Activated T-cell treated with anti-CD3 and anti-CD28 coated beads, Interleukin-2, amount 50 U/mL, for 1 hour (primary cell): ENCODE data around the gene PKDREJ.

Experiments
- DNase-seq: peaks from one replicate; pipeline ENCODE4 v3.0.0-alpha.2; 2020

Gene PKDREJ

GRCh38 chr22:46289244-46289891 lies 26.2 kb upstream of the PKDREJ start:
- no peak for DNase-seq

- DNase-seq, result no peak
These were observed 25.7 kb upstream of the PKDREJ start for GRCh38 chr22:46288846-46289243.

GRCh38 chr22:46287873-46288751 lies 25.0 kb upstream of the PKDREJ start:
- no peak for DNase-seq

- no peak for DNase-seq
These were observed 24.1 kb upstream of the PKDREJ start for GRCh38 chr22:46286941-46287872.

GRCh38 chr22:46286006-46286405 lies 22.9 kb upstream of the PKDREJ start:
- DNase-seq, result no peak

- DNase-seq, result no peak
These were observed 18.9 kb upstream of the PKDREJ start for GRCh38 chr22:46281866-46282678.

GRCh38 chr22:46280999-46281623 lies 18.0 kb upstream of the PKDREJ start:
- DNase-seq, result no peak

- no peak for DNase-seq
These were observed 17.1 kb upstream of the PKDREJ start for GRCh38 chr22:46280063-46280817.

- DNase-seq, result no peak
These were observed 15.8 kb upstream of the PKDREJ start for GRCh38 chr22:46278656-46279645.

- no peak for DNase-seq
These were observed 13.4 kb upstream of the PKDREJ start for GRCh38 chr22:46276563-46276962.

GRCh38 chr22:46275455-46276122 lies 12.4 kb upstream of the PKDREJ start:
- DNase-seq, result no peak

GRCh38 chr22:46274381-46274780 lies 11.2 kb upstream of the PKDREJ start:
- no peak for DNase-seq

- DNase-seq, result no peak
These were observed 10.4 kb upstream of the PKDREJ start for GRCh38 chr22:46273432-46274148.

- no peak for DNase-seq
These were observed 9.8 kb upstream of the PKDREJ start for GRCh38 chr22:46272762-46273431.

- no peak for DNase-seq
These were observed 9.1 kb upstream of the PKDREJ start for GRCh38 chr22:46272196-46272595.

GRCh38 chr22:46269564-46269963 lies 6.4 kb upstream of the PKDREJ start:
- DNase-seq, result no peak

- DNase-seq, result peak; percentile 66
These were observed 4.5 kb upstream of the PKDREJ start, which contains the start of gene TTC38 for GRCh38 chr22:46267431-46268279. Gene TTC38, plus strand, starts transcription at chr22:46268008. Its CDS starts 32 bp downstream, at chr22:46268040.
